Measurements from ENCODE around the gene CAMKK2.

Gene CAMKK2

GRCh38 chr12:121251838-121252237 is 44.7 kb downstream of the CAMKK2 start:
- H3K4me3 ChIP-seq (ENCODE audit: low read depth, low read length) = no peak overlapping the region
- no peak for DNase-seq (ENCODE audit: low read depth)
- TF ChIP-seq MAX (IDR thresholded peaks at IDR 0.05; ENCODE audit: low read depth, low read length) (no peak), MYC (IDR thresholded peaks at IDR 0.05; ENCODE audit: low read depth, low read length) (no peak), POLR2A (IDR thresholded peaks at IDR 0.05; ENCODE audit: extremely low read depth, insufficient read length) (no peak), CTCF (IDR thresholded peaks at IDR 0.05; ENCODE audit: low read depth, low read length) (no peak)

- no peak overlapping the region for H3K4me3 ChIP-seq (ENCODE audit: low read depth, low read length)
- TF ChIP-seq POLR2A (IDR thresholded peaks at IDR 0.05; ENCODE audit: extremely low read depth, insufficient read length) = no peak
- no peak for DNase-seq (ENCODE audit: low read depth)
Observed at GRCh38 chr12:121250359-121250758, 46.1 kb downstream of the CAMKK2 start.

- no peak for TF ChIP-seq MYC (IDR thresholded peaks at IDR 0.05; ENCODE audit: low read depth, low read length)
- no peak for TF ChIP-seq POLR2A (IDR thresholded peaks at IDR 0.05; ENCODE audit: extremely low read depth, insufficient read length)
- TF ChIP-seq CTCF (IDR thresholded peaks at IDR 0.05; ENCODE audit: low read depth, low read length) = no peak
- no peak for TF ChIP-seq MAX (IDR thresholded peaks at IDR 0.05; ENCODE audit: low read depth, low read length)
- no peak for DNase-seq (ENCODE audit: low read depth)
- no peak overlapping the region for H3K4me3 ChIP-seq (ENCODE audit: low read depth, low read length)
Observed at GRCh38 chr12:121248622-121249021, 47.9 kb downstream of the CAMKK2 start.

GRCh38 chr12:121246893-121247557 is 49.5 kb downstream of the CAMKK2 start:
- no peak for TF ChIP-seq POLR2A (IDR thresholded peaks at IDR 0.05; ENCODE audit: extremely low read depth, insufficient read length)
- TF ChIP-seq MYC (IDR thresholded peaks at IDR 0.05; ENCODE audit: low read depth, low read length) = no peak
- TF ChIP-seq CTCF (IDR thresholded peaks at IDR 0.05; ENCODE audit: low read depth, low read length) = no peak

GRCh38 chr12:121245951-121246350 is 50.6 kb downstream of the CAMKK2 start:
- no peak for DNase-seq (ENCODE audit: low read depth)
- TF ChIP-seq POLR2A (IDR thresholded peaks at IDR 0.05; ENCODE audit: extremely low read depth, insufficient read length) (no peak), CTCF (IDR thresholded peaks at IDR 0.05; ENCODE audit: low read depth, low read length) (no peak), MYC (IDR thresholded peaks at IDR 0.05; ENCODE audit: low read depth, low read length) (no peak), MAX (IDR thresholded peaks at IDR 0.05; ENCODE audit: low read depth, low read length) (no peak)
- no peak overlapping the region for H3K4me3 ChIP-seq (ENCODE audit: low read depth, low read length)

More at GRCh38 chr12:121246893-121247557, 49.5 kb downstream of the CAMKK2 start:
- no peak for DNase-seq (ENCODE audit: low read depth)
- no peak overlapping the region for H3K4me3 ChIP-seq (ENCODE audit: low read depth, low read length)

- H3K4me3 ChIP-seq (ENCODE audit: low read depth, low read length) = no peak overlapping the region
- no peak for TF ChIP-seq CTCF (IDR thresholded peaks at IDR 0.05; ENCODE audit: low read depth, low read length)
- TF ChIP-seq MYC (IDR thresholded peaks at IDR 0.05; ENCODE audit: low read depth, low read length) = no peak
- TF ChIP-seq POLR2A (IDR thresholded peaks at IDR 0.05; ENCODE audit: extremely low read depth, insufficient read length) = no peak
- TF ChIP-seq MAX (IDR thresholded peaks at IDR 0.05; ENCODE audit: low read depth, low read length) = no peak
- no peak for DNase-seq (ENCODE audit: low read depth)
Observed at GRCh38 chr12:121245031-121245430, 51.5 kb downstream of the CAMKK2 start.

Data from NB4 (cell line).